ENCODE data around the gene MYL6B.
"Not testable (repeated sequence)": the region's sequence is repeated elsewhere in the genome, so short reads cannot be mapped to it uniquely, and the experiment has no call there.

The MYL6B gene

GRCh38 chr12:56154246-56154771, 1.9 kb downstream of the MYL6B start:
- no peak for DNase-seq

GRCh38 chr12:56154818-56155217, 2.4 kb downstream of the MYL6B start:
- no peak for DNase-seq

GRCh38 chr12:56155256-56155845, 3.0 kb downstream of the MYL6B start:
- DNase-seq: no peak

- DNase-seq: not testable (repeated sequence)
These were observed 4.2 kb downstream of the MYL6B start for GRCh38 chr12:56156464-56157200.

GRCh38 chr12:56157201-56158028, 5.0 kb downstream of the MYL6B start:
- peak; percentile 80 to 83 for DNase-seq

GRCh38 chr12:56158029-56158925, 5.9 kb downstream of the MYL6B start, which contains the start of gene MYL6:
Gene MYL6, plus strand, starts transcription at chr12:56158359. Its CDS starts 43 bp downstream, at chr12:56158402.
- peak; percentile 95 to 97 for DNase-seq

GRCh38 chr12:56158926-56159461, 6.6 kb downstream of the MYL6B start:
- DNase-seq: peak; percentile 40 to 46

GRCh38 chr12:56159482-56160192, 7.2 kb downstream of the MYL6B start:
- no peak for DNase-seq

GRCh38 chr12:56160193-56160763, 7.9 kb downstream of the MYL6B start:
- DNase-seq: no peak

- no peak for DNase-seq
These were observed 8.7 kb downstream of the MYL6B start for GRCh38 chr12:56160894-56161689.

GRCh38 chr12:56161690-56162351, 9.4 kb downstream of the MYL6B start:
- no peak for DNase-seq

GRCh38 chr12:56162468-56163290, 10.3 kb downstream of the MYL6B start:
- DNase-seq: no peak

GRCh38 chr12:56163533-56164344, 11.4 kb downstream of the MYL6B start:
- no peak for DNase-seq

- no peak for DNase-seq
These were observed 11.9 kb downstream of the MYL6B start for GRCh38 chr12:56164345-56164729.

GRCh38 chr12:56165369-56165768, 13.0 kb downstream of the MYL6B start:
- DNase-seq: no peak

GRCh38 chr12:56169229-56169759, 16.9 kb downstream of the MYL6B start:
- no peak for DNase-seq

- DNase-seq: no peak
These were observed 20.5 kb downstream of the MYL6B start for GRCh38 chr12:56172839-56173238.

Measured in AML-193 (cell line).